NOMO-1 treated with DMSO at 0.1 percent for 48 hours (cell line): ENCODE measurements around the gene PDGFC.
"Not testable (repeated sequence)": the region's sequence is repeated elsewhere in the genome, so short reads cannot be mapped to it uniquely, and the experiment has no call there.

Source experiments
- DNase-seq: peaks from one replicate; lab custom pipeline; 2025; ENCODE audit not compliant: unreplicated experiment; lab: John Stamatoyannopoulos, UW

PDGFC gene

DNA sequence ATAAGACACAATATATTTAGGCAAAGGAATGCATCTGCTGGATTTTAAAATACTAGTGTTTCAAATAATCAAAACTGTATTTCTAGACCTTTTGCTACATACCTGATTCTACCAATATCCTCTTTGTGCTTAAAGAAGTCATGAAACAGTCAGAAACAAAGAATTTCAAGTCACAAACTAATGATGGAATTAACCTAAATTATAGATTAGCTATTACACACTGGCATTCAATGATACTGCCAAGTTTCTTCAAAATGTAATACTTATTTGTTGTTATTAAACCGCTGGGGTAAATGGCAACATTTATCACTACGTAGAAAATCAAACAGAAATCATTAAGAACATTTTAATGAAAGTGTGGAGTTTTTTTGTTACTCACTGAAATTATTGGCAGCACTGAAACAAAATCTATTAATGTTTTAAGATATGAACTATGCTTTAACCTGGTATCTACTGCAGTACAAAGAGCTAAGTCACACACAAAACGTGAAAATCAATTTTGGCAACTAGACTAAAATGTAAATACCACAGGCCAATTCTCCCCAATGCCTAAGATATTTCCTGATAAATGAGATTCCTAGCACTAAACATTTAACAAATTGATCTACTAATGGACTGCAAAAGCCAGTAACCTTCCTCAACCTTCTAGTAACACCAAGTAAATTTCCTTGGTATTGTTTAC lies 19.4 kb downstream of the PDGFC start:
- DNase-seq, result no peak

- no peak for DNase-seq
These were observed 20.7 kb downstream of the PDGFC start for GRCh38 chr4:156950948-156951347.

GRCh38 chr4:156950090-156950489 lies 21.5 kb downstream of the PDGFC start:
- DNase-seq, result no peak

DNA sequence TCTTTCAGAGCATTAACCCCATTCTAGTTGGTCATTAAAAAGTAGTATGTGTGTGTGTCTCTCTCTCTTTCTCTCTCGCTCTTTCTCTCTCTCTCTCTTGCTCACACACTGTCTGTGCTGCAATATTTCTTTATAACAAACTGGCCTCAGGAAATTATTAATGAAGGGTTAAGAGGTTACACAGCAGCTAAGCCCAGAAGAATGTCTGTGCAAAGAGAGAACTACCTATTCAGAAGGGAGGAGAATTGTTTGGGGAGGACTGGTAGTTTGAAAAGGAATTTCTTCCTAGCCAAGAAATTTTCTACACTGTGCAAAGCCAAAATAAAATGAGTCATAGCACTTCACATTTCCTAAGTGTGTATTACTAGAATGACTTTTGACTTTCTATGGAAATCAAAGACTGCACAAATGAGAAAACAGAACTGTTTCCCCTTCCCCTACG lies 22.2 kb downstream of the PDGFC start:
- no peak for DNase-seq

DNA sequence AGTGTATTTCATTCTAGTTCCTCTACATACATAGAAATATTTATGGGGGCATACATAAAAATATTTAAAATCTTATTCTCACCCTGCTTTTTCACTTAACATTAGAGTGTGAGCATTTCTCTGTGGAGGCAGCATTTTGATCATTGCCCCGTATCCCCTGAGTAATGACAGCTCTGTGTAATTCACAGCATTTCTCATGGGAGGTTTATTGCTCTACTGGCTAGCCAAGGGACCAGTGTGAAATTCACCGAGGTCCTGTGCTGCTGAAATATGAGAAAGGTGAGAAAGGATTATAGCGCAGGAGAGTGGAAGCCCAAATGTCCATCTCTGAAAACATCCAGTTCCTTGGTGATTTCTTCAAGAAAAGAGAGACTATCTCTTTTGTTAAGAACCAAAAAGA lies 22.9 kb downstream of the PDGFC start:
- DNase-seq, result no peak

DNA sequence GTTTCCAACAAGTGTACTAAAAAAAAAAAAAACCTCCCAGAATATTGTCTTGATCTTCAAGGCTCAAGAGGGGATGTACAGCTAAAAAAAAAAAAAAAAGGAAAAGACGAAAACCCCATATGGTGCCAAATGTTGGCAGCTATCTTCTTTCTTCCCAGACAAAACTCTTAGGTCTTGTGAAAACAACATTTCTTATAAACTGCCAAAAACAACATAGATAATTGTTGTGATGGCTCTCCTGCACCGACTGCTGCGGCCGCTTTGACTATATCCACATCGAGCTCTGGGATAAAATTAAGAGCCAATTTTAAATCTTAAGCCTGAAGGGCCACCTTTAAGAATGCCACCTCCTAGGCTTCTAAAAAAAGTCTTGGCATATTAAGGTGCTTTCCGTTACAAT lies 23.5 kb downstream of the PDGFC start:
- DNase-seq, result no peak

DNA sequence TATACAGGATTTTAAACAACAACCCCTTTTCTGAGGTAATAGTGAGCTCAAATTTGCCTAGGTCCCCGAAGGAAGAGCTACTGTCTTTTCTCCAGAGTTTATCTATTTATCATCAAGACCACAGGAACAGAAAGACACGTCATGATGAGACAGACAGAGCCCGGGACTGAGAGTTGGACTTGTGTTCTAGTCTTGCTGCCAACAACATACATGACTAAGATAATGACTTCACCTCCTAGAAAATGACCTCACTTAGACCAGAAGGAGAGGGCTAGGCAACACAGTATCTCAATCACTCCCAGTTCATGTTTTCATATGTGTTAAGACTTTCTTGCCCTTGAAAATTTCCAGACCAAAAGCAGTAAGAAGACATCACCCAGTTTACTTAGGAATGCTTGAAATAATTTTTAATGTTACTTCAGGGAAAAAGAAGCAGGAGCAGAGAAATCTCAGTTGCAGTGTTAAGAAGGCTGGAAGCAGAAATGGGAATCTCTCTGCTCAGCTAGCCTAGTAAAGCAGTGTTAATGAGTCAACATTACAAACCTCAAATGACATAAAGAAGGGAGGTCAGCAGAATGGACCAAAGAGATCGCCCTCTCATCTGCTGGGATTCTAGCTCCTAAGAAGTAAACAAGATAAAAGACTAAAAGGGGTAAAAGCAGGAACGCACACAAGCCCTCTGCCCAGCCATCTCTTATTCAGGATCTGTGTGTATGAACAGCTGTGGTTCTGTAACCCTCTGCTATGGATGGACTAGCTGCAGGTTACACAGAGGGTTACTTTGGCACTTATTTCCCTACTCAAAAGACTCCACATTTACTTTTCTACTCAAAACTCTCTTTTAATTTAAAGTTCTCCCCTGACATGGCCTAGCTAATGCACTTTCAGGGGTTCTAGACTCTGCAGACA lies 24.8 kb downstream of the PDGFC start:
- no peak for DNase-seq

- DNase-seq, result no peak
These were observed 26.1 kb downstream of the PDGFC start for GRCh38 chr4:156945532-156945931.

GRCh38 chr4:156942991-156943390 lies 28.6 kb downstream of the PDGFC start:
- DNase-seq, result no peak

GRCh38 chr4:156941940-156942548 lies 29.6 kb downstream of the PDGFC start:
- no peak for DNase-seq

DNA sequence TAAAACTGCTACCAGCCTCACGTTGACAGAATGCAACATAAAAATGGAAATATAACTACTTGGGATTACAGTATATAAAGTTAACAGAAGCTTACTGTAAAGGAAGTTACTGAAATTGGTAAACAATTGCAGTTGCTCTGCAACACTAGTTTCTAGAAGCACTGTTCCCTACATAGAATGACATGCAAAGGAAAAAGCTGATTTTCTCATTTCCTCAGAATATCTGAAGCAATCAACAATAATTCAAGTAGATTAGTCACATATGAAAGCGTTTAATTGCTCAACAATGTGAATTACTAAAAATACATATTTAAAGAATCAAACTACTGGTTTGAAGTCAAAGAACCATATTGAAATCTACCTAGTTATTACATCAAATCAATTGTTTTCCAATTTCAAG lies 31.8 kb downstream of the PDGFC start:
- DNase-seq, result peak; percentile 83

DNA sequence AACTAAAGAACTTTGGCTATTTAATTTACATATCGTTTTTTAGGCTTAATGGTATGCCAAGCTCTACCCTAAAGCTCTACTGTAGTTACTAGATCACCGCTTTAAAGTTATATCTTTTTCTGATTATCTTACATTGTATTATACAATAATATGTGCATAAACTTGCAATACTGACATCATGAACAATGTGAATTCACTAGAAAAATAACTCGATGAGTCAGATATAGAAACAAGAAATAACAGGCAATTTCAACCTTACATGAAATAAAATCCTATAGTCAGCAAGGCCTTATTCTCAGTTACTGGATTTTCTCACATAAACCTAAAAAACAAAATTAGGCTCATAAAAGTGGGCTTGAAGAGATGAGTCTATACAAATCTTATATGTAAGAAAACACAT lies 32.5 kb downstream of the PDGFC start:
- DNase-seq, result no peak

GRCh38 chr4:156934259-156934635 lies 37.4 kb downstream of the PDGFC start:
- DNase-seq, result no peak

DNA sequence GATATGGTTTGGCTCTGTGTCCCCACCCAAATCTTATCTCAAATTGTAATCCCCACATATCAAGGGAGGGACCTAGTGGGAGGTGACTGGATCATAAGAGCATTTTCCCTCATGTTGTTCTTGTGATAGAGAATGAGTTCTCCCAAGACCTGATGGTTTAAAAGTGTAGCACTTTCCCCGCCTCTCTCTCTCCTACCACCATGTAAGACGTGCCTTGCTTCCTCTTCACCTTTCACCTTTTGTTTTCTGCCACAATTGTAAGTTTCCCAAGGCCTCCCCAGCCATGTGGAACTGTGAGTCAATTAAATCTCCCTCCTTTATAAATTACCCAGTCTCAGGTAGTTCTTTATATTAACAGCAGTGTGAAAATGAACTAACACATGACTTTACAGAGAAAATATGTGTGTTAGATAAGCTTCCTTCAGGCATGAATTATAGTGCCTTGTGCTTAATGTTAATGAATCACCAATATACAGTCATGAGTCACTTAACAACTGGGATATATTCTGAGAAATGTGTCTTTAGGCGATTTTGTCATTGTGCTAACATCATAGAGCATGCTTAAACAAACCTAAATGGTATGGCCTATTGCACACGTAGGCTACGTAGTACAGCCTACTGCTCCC lies 37.9 kb downstream of the PDGFC start:
- no peak for DNase-seq

- not testable (repeated sequence) for DNase-seq
These were observed 39.2 kb downstream of the PDGFC start for GRCh38 chr4:156932360-156932759.

GRCh38 chr4:156931267-156931666 lies 40.3 kb downstream of the PDGFC start:
- no peak for DNase-seq

DNA sequence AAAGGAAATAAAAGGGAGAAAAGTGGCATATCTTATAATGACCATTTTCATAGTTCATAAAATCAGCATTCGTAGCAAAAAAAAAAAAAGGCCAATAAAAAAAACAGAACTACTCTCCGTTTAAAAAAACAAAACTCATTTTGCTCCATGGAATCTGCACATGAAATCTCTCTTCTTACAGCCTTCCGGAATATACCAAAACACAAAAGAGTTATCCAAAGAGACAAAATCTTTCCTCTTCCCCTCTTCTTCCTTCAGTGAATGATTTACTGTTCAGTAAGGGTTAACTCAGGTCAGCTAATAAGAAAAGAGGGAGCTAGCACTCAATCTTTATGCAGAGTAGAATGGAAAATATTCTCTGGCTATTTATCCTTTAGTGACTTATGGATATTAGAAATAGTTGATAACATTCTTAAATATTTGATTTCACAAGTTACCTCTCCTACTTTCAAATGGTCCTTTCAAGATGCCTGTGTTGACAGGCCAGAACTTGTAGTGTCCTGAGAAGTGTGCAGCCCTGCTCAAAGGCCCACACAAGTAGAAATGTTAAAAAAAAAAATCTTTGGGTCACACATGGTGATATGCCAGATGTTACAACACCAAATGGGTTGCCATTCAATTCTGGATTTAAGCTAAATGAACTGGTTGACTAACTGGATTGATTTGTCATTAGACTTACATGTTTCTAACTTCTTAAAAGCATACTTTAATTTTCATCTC lies 42.1 kb downstream of the PDGFC start:
- no peak for DNase-seq

DNA sequence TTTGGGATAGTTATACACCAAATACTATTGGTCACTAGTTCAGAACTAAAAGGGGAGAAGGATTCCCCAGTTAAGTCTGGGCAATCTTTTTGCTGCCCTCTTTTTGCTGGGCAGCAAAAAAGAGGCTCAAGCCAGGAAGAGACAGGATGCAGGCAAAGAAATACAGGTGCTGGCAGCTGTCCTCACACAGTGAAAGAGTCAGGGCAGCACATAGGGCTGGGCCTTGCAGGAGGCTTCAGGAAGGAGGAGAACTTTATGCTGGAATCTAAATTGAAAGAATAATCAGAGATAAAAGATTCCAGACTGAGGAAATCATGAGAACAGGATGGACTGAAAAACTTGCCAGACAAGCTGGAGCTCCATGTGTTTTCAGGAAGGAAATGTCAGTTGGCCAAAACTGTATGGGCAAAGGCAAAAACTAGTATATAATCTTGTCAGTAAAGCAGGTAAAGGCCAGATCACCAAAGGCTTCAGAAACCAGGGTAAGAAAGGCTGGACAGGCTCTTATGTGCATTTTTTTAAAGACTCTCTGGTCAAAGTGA lies 46.8 kb downstream of the PDGFC start:
- DNase-seq, result no peak

- DNase-seq, result no peak
These were observed 48.1 kb downstream of the PDGFC start for GRCh38 chr4:156923525-156923924.

DNA sequence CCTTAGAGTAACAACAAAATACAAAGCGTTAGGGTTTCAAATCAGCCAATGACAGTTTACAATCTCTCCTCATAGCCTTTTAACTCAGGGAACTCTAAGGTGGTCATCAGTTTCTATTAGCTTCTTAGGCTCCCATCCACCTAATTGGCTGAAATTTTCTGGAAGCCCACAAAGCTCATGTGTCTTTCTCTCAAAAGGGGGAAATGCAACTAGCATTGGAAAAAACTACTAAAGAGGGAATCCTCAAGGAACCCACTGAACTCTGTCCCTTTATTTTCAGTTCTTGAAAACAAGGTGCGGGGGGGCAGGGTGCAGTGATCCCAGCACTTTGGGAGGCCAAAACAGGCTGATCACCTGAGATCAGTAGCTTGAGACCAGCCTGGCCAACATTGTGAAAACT lies 56.4 kb downstream of the PDGFC start:
- DNase-seq, result peak; percentile 1

- DNase-seq, result no peak
These were observed 58.4 kb downstream of the PDGFC start for GRCh38 chr4:156913234-156913633.
